ENCODE measurements around the gene GRAMD1B. TPM values are rescaled to one million over a fixed set of nuclear protein-coding genes. Genes with fewer than 3 reads are reported as not detected.
A peak's percentile ranks its signal among the peaks of the same experiment; 100 is the strongest.

Gene GRAMD1B
- total RNA-seq, 4 donors from 2014 or later, result 2.1 to 8.5 (median 7.0) TPM

DNA sequence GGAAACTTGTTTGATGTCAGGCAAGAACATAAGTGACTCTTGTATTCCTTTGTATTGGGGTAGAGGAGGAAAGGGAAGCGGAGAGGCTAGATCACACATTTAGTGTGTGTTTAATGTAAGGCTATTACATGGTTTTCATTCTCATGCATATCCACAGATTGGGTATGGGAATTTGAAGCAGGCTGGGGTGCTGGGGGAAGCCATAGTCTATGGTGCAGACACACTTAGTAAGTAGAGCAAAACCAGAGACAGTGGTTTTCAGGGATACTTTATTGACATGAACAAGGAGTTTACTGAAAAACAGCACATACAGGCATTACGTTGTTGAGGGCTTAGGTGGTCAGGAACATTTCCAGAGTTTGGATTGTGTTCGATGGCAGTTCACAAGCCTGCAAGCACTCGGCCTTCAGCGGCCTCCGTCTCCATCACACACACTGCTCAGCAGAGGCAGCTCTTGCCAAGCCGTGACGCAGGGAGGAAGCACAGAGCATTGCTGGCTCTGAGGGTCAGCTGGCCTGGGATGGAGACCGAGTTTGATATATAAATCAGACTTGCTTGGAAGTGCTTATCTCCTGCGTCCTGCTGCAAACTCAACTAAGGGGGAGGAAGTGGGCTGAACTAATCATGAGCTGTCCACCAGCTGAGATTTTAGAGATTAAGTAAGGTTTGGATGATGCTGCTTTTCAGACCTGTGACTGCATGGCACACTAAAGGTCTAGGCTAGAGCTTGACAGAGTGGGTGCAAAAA, 199.0 kb downstream of the GRAMD1B start:
- ATAC-seq (ENCODE audit: low FRiP score) (peak; percentile 82), DNase-seq (ENCODE audit: low spot score) (peak; percentile 32)
- TF ChIP-seq, protein P1, sequence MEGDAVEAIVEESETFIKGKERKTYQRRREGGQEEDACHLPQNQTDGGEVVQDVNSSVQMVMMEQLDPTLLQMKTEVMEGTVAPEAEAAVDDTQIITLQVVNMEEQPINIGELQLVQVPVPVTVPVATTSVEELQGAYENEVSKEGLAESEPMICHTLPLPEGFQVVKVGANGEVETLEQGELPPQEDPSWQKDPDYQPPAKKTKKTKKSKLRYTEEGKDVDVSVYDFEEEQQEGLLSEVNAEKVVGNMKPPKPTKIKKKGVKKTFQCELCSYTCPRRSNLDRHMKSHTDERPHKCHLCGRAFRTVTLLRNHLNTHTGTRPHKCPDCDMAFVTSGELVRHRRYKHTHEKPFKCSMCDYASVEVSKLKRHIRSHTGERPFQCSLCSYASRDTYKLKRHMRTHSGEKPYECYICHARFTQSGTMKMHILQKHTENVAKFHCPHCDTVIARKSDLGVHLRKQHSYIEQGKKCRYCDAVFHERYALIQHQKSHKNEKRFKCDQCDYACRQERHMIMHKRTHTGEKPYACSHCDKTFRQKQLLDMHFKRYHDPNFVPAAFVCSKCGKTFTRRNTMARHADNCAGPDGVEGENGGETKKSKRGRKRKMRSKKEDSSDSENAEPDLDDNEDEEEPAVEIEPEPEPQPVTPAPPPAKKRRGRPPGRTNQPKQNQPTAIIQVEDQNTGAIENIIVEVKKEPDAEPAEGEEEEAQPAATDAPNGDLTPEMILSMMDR (IDR thresholded peaks at IDR 0.05), result no peak

GRCh38 chr11:123630126-123630608, 200.1 kb downstream of the GRAMD1B start:
- ATAC-seq (ENCODE audit: low FRiP score) (peak; percentile 56), DNase-seq (ENCODE audit: low spot score) (no peak)
- TF ChIP-seq, protein P1 (IDR thresholded peaks at IDR 0.05), result no peak

DNA sequence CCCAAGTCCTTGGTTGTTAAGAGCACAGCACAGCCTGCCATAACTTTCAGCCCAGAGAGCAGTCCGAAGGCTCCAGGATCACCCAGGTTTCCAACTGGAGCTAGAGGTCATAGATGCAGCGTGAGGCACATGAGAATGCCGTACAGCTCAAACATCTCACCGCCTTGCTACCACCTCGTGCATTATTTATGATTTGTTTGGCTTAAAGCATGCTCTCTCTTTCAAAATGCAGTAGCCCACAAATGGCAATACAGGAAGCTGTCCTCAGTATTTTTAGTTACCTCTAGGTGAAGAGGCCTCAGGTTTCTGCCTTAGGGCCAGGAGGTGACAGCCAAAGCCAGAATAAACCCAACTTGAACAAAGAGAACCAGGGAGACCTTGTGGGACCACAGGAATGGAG, 210.0 kb downstream of the GRAMD1B start:
- DNase-seq (ENCODE audit: low spot score) (no peak), ATAC-seq (ENCODE audit: low FRiP score) (no peak)
- TF ChIP-seq, protein P1 (IDR thresholded peaks at IDR 0.05), result no peak

DNA sequence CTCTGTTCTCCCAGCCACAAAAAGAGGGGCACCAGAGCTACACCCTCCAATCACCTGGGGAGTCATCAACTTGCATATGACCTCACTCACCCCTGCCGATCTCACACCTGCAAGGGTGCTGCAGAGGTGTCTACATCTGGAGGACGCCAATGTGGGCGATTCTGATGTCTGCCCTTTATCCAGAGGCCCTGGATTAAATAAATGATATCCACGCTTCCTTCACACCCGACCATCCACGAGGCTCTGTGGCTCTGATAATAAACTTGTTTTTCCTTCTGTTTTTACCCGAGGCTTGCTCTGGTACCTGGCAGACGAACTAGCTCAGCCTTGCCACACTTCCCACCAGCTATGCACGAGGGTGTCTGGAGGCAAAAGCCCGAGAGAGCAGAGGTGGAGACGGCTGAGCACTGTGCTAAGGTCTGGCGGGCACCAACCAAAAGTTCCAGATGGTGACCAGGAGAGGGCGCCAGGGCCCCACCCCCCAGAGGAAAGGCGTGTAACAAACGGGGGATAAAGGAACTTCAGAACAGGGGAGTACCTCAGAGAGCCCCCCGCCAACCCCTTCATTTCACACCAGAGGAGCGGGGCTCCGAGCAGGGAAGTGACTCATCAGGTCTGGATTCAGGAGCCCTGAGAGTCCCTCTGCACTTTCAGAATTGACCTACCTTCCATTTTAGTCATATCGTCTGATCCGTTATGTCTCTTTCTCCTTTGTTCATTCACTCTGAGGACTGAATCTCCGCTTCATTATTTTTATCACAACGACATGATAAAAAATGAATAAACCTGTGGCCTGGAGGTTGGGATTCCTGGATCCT, 210.8 kb downstream of the GRAMD1B start:
- peak; percentile 32 for ATAC-seq (ENCODE audit: low FRiP score)
- TF ChIP-seq, protein P1 (IDR thresholded peaks at IDR 0.05), result peak in 1 of 3 donors; percentile 8
- DNase-seq (ENCODE audit: low spot score), result no peak

DNA sequence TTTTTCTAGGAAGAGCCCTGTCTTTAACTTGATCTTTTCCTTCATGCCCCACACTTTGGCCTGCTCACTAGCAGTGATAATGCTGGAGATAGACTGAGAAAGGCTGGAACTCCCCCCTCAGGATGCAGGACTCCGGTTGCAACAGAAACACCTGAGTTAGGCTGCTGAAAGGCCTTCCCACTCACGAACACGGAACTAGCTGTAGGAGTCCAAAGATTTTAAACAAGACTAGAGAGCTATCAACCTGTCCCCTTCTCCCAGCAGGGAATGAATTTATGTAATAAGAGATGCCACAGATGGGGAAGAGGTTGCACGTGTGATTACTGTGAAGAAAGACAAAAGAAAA, 211.4 kb downstream of the GRAMD1B start:
- TF ChIP-seq, protein P1 (IDR thresholded peaks at IDR 0.05), result no peak
- DNase-seq (ENCODE audit: low spot score) (no peak), ATAC-seq (ENCODE audit: low FRiP score) (no peak)

- ATAC-seq (ENCODE audit: low FRiP score), result no peak
- no peak for DNase-seq (ENCODE audit: low spot score)
- TF ChIP-seq, protein P1 (IDR thresholded peaks at IDR 0.05), result no peak
These were observed 212.4 kb downstream of the GRAMD1B start for GRCh38 chr11:123642435-123642834.
